OCI-M2 (cell line): Measurements from ENCODE around the gene POMGNT2.
A peak's percentile ranks its signal among the peaks of the same experiment; 100 is the strongest.

Experiments used
- DNase-seq: peaks from one replicate; lab custom pipeline; 2025; ENCODE audit not compliant: unreplicated experiment; lab: John Stamatoyannopoulos, UW

Gene POMGNT2

GRCh38 chr3:43105596-43106292, at the start of gene POMGNT2:
POMGNT2 (minus strand) TSS chr3:43106079; CDS start chr3:43081431, 24,648 bp downstream.
- DNase-seq = peak; percentile 28

DNA sequence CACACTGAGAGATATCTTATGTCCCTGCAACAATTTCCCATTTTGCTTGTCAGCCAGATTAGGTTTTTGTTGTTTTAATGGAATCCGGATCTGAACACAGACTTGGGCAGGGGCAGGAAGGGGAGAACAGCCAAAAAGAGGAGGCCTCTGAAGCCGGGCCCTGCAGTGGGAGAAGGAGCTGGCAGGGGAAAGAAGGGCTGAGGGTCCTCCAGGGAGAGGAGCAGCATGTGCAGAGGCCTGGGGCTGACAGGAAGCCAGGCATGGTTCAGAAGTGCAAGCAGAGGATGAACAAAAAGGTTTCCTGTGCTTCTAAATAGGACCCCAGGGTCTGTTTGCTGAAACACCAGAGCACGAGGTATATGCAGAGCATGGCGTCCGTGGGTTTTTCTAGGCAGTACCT, 49.1 kb upstream of the POMGNT2 start:
- no peak for DNase-seq

DNA sequence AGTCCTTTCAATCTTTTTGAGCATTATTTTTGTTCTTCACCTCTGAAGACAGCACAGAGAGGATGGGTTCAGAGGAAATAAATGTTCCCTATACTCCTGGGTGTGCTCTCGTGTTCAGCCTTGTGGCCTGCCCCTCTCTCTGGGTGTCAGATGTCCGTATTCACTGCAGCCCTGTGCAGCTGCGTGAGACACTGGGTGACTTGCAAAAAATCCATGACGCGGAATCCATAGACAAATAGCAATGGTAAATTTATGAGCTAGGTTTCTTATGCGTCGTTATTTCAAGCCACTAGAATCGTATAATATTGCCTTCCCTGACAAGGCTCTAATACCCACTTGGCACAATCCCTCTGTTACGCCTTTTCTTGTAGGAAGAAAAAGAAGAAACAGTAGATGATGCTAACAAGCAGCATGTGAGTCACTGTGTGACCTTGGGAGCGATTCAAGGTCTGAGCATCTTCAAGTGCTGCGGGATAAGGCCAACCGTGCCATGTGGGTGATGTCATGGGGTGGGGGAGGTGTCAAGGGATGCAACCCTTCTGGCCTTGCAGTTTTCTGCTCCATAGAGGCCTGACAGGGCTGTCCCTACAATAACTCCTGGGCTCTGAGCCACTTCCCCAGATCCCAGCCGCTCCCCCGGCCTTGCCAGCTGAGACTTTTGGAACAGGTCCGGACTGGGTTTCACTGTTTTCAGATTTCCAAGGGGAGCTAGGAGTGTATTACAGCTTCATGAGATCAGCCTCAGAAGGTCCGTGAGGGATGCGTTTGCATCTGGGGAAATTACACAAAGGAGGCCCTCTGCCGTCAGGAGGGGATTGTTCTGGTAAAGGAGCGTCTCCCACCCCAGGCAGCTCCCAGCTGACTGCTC, 47.6 kb upstream of the POMGNT2 start:
- DNase-seq = no peak

DNA sequence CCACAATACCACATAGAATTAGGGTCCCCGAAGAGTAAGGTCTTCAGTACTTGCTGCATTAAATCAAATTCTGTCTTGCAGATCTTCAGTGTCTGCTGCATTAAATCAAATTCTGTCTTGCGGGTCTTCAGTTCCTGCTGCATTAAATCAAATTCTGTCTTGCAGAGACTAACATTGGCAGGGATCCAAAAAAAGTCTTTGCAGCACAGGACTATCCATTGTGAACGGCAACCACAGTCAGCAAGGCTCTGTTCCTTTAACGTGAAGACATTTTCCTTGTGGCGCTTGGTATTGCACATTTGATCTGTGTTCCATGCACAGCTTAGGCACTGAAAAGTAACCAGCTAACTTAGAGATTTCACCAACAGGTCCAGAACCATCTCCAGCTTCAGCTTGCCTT, 46.8 kb upstream of the POMGNT2 start:
- DNase-seq = no peak

DNA sequence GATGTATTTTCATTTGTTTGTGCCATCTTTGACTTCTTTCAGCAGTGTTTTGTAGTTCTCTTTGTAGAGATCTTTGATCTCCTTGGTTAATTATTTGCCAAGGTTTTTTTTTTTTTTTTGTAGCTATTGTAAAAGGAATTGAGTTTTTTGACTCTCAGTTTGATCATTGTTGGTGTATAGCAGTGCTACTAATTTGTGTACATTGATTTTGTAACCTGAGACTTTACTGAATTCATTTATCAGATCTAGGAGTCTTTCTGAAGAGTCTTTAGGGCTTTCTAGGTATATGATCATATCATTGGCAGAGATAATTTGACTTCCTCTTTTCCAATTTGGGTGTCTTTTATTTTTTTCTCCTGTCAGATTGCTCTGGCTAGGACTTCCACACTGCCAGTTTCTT, 42.2 kb upstream of the POMGNT2 start:
- DNase-seq = no peak

DNA sequence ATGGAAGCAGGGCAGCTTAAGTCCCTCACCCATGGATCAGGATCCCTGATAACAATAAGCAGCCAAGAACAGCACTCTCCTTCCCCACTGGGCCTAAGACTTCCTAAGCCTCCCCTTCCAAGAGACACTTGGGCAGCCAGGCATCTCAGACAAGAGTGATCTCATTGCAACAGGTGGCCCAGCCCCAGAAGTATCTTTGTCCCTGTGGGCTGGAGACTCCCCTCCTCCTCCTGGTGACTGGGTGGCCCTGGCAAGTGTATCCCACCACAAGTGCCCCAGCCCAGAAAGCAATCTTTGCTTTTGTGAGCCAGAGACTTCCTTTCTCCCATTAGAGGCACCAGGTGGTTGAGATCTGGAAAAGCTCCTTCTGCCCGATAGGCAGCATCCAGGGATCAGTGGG, 40.7 kb upstream of the POMGNT2 start:
- no peak for DNase-seq

- no peak for DNase-seq
These were observed 39.0 kb upstream of the POMGNT2 start for GRCh38 chr3:43144761-43145490.

- no peak for DNase-seq
These were observed 36.6 kb upstream of the POMGNT2 start for GRCh38 chr3:43142472-43142871.

DNA sequence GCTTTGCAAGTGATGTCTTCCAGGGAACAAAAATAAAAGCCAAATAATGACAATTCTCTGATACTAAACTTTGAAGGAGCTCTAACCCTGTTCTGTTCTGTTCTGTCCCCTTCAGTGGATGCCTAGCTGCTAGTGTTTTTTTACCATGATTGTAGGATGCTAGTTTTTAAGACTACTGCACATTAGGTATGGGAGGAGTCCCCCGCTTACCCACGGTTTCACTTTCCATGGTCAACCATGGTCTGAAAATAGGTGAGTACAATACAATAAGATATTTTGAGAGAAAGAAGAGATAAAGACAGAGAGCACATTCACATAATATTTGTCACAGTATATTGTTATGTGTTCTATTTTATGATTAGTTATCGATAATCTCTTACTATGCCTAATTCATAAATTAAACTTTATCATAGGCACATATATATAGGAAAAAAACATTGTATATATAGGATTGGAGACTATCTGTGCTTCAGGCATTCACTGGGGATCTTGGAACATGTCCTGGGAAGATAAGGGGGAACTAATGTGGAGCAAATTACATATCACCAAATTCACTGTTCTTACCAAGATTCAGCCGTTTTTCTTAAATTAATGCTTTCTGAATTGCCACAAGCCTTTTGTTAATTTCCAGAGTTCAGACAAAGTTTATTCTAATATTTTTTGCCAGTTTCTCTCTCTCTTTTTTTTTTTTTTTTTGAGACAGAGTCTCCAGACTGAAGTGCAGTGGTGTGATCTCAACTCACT, 32.8 kb upstream of the POMGNT2 start:
- DNase-seq = no peak

- no peak for DNase-seq
These were observed 27.2 kb upstream of the POMGNT2 start for GRCh38 chr3:43132870-43133636.

- DNase-seq = no peak
These were observed 26.3 kb upstream of the POMGNT2 start for GRCh38 chr3:43132193-43132592.

DNA sequence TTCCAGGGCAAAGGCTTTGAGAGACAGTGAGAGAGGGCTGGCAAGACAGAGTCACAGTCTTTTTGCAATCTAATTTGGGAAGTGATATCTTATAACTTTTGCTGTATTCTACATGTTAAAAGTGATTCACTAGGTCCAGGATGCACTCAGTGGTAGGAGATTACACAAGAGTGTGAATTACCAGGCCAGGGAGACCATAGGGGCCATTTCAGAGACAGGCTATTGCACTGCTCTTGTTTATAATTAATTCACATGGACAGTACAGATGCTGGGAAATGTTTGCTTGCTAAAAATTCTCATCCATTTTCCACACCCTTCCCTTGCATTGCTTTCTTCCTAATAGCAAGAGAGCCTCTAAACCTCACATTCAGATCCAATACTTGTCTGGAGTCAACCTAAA, 22.6 kb upstream of the POMGNT2 start:
- DNase-seq = no peak

- no peak for DNase-seq
These were observed 20.7 kb upstream of the POMGNT2 start for GRCh38 chr3:43126536-43126935.

GRCh38 chr3:43123895-43124294, 18.0 kb upstream of the POMGNT2 start:
- DNase-seq = no peak

DNA sequence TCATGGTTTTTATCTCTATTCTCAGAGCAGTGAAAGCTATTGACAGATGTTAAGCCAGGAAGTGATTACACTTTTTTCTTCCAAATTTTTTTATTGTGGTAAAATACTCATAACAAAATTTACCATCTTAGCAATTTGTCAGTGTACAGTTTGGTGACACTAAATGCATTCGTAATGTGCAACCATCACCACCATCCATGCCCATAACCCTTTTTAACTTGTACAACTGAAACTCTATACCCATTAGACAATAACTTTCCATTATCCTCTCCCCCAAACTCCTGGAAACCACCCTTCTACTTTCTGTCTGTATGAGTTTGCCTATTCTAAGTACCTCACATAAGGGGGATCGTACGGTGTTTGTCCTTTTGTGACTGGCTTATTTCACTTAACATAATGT, 15.1 kb upstream of the POMGNT2 start:
- no peak for DNase-seq

DNA sequence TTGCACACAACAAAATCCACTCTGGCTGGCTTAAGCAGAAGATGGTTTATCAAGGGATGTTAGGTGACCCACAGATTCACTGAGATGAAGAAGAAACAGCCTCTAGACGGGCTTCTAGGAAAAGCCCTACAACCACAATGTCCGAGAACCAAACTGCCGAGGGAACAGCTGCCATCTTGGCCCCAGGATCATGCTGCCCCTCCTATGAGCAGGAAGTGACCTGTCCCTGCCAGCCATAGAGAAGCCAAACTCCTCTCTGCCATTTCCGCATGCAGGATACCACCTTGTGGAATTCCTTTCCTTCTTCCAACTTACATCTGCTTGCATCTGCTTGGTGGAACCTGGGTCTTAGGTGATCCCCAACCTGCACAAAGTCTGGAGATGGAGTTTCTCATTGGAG, 11.4 kb upstream of the POMGNT2 start:
- DNase-seq = no peak

- no peak for DNase-seq
These were observed 7.8 kb upstream of the POMGNT2 start for GRCh38 chr3:43113671-43114070.

DNA sequence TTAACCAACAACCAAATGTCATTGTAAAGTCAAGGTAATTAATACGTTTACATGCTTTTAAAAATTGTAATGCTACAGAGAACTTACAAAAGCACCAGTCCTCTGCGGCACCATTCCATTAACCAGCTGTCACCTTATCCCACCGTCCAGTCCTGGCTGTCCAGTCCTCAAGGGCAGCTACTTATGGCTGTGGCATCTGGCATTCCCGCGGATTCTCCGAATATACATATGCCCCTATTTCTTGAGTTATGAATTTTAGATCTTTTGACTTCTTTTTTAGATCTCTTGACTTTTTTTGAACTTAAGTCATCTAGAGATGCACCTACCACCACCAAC, 382 bp upstream of the POMGNT2 start:
- no peak for DNase-seq

- no peak for DNase-seq
These were observed 951 bp downstream of the POMGNT2 start for GRCh38 chr3:43104660-43105595.
